MM.1S (cell line): ENCODE data around the gene LYPD5.

Experiments used
- EZH2 ChIP-seq: fragments of 300-600 bp; sonication (generic); optimal IDR thresholded peaks from 2 replicates; pipeline ENCODE3; 2017; ENCODE audit warnings: low read depth, mild to moderate bottlenecking, antibody characterized with exemption, low read length, mixed read lengths
- EZH2phosphoT487 ChIP-seq: fragments of 300-600 bp; sonication (generic); IDR thresholded peaks from 2 replicates; pipeline ENCODE4 v1.6.1; 2018; ENCODE audit warnings: antibody characterized with exemption, low read length
- TF ChIP-seq, protein P1 (sequence below): fragments of 300-600 bp; sonication (generic); IDR thresholded peaks from 2 replicates; pipeline ENCODE4 v1.5.1; 2016; ENCODE audit warnings: antibody characterized with exemption, low read length, mixed read lengths

DNA sequence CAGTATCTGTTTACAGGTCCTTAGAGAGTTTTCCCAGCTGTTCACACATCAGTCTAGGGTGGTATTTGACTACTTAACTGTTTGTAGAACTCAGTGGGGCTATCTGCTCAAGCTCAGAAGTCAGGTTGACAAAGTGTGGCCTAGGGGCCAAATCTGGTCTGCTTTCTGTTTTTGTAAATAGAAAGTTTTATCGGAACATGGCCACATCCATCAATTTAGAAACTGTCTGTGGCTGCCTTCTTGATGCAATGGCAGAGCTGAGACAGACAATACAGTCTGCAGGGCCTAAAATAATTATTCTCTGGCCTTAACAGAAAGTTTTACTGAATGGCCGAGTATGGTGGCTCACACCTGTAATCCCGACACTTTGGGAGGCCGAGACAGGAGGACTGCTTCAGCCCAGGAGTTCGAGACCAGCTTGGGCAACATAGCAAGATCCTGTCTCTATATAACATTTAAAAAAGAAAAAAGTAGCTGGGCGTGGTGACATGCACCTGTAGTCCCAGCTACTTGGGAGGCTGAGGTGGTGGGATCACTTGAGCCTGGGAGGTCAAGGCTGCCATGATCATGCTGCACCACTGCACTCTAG is 49.9 kb downstream of the LYPD5 start:
- TF ChIP-seq, protein P1, sequence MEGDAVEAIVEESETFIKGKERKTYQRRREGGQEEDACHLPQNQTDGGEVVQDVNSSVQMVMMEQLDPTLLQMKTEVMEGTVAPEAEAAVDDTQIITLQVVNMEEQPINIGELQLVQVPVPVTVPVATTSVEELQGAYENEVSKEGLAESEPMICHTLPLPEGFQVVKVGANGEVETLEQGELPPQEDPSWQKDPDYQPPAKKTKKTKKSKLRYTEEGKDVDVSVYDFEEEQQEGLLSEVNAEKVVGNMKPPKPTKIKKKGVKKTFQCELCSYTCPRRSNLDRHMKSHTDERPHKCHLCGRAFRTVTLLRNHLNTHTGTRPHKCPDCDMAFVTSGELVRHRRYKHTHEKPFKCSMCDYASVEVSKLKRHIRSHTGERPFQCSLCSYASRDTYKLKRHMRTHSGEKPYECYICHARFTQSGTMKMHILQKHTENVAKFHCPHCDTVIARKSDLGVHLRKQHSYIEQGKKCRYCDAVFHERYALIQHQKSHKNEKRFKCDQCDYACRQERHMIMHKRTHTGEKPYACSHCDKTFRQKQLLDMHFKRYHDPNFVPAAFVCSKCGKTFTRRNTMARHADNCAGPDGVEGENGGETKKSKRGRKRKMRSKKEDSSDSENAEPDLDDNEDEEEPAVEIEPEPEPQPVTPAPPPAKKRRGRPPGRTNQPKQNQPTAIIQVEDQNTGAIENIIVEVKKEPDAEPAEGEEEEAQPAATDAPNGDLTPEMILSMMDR = no peak
- TF ChIP-seq EZH2 = no peak
- no peak for TF ChIP-seq EZH2phosphoT487
